Limb (tissue), 2 donors: Measurements from ENCODE around the gene RNASEH2A.

Source experiments
- DNase-seq, 2 donors: peaks; one replicate each; pipeline ENCODE4 v3.0.0-alpha.2; 2016; ENCODE audit errors: extremely low spot score in 2 of 2

The RNASEH2A gene

GRCh38 chr19:12782424-12783290 lies 23.7 kb upstream of the RNASEH2A start:
- peak; percentile 75 to 94 for DNase-seq

DNA sequence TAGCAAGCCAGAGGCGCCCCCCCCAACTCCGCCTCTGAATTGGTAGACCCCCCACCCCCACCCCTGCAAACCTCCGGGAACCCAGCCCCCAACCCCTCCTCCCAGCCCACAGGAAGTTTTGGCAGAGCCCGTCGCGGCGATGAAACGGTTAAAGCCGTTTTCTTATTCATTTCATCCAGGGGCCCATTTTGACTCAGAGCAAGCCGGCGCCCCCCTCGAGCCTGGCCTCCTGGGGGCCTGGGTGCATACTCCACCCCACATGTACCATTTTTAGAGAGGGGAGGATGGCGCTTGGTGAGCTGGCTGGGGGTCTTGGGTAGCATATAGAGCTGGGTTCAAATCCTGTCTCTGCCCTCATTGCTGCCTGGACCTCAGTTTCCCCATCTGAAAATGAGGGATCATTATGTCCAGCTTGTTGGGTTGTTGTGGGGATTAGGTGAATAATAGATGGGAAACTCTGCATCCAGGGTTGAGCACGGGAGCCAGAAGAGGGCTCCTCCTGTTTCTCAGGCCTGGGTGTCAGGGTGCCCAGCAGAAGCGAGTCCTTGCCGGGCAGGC lies 23.0 kb upstream of the RNASEH2A start:
- no peak for DNase-seq

- peak in 1 of 2 donors; percentile 34 for DNase-seq
Observed at GRCh38 chr19:12783849-12784393, 22.5 kb upstream of the RNASEH2A start.

- peak; percentile 2 to 34 for DNase-seq
Observed at GRCh38 chr19:12784394-12784870, 22.0 kb upstream of the RNASEH2A start.

GRCh38 chr19:12784871-12785430 lies 21.4 kb upstream of the RNASEH2A start:
- peak in 1 of 2 donors; percentile 40 for DNase-seq

- DNase-seq = no peak
Observed at GRCh38 chr19:12785431-12786031, 20.9 kb upstream of the RNASEH2A start.

- peak in 1 of 2 donors; percentile 2 for DNase-seq
Observed at GRCh38 chr19:12786141-12786870, 20.1 kb upstream of the RNASEH2A start.

DNA sequence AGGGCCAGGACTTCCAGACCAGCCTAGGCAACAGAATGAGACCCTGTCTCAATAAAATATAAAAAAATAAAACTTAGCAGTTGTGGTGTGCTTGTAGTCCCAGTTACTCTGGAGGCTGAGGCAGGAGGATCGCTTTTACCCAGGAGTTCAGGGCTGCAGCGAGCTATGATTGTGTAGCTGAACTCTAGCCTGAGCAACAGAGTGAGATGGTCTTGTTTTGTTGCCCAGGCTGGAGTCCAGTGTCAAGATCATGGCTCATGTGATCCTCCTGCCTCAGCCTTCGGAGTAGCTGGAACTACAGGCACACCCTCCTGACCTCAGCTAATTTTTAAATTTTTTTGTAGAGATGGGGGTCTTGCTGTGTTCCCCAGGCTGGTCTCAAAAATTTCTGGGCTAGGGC lies 19.4 kb upstream of the RNASEH2A start:
- no peak for DNase-seq

DNA sequence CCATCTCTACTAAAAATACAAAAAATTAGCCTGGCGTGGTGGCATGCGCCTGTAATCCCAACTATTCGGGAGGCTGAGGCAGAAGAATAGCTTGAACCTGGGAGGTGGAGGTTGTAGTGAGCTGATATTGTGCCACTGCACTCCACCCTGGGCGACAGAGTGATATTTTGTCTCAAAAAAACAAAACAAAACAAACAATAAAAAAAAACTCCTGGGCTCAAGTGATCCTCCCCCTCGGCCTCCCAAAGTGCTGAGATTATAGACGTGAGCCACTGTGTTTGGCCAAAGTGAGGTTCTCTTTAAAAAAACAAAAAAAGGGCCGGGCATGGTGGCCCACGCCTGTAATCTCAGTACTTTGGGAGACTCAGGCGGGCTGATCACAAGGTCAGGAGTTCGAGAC lies 18.9 kb upstream of the RNASEH2A start:
- DNase-seq = no peak

GRCh38 chr19:12788042-12788681 lies 18.2 kb upstream of the RNASEH2A start:
- DNase-seq = peak in 1 of 2 donors; percentile 59

GRCh38 chr19:12788682-12789097 lies 17.7 kb upstream of the RNASEH2A start:
- DNase-seq = peak; percentile 64 to 84

DNA sequence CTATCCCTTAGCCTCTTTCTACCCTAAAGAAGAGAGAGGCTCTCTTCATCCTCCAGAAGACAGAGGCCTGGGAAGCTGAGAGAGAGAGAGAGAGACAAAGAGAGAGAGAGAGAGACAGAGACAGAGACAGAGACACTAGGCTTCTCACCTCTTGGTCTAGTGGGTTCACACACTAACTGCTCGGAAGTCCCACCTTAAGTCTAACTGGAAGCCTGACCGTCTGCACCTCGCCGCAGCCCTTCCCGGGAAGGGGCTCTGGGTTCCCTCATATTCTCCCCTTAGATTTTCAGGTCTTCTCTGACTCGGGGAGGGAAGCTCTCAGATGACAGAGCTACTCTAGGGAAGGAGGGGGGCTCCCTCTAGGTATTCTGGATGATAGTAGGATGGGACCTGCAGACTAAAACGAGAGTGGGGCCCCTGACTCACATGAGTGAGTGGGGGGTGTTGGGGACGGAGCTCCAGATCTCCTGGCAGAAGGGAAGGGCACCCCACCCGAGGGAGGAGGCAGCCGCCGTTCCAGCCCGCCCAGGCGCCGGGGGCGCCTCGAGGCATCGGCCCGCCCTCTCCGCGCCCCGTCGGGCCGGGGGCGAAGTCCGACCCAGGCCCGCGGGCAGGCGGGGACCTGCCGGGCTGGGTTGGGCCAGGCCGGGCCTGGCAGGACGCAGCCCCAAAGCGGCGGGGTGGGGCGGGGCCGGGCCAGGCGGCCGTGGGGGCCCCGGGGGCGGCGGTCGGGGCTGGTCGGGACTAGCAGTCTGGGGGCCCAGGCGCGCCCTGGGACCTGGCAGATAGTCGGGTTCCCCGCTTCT lies 17.1 kb upstream of the RNASEH2A start:
- DNase-seq = no peak

- peak; percentile 92 to 96 for DNase-seq
Observed at GRCh38 chr19:12789904-12790619, 16.3 kb upstream of the RNASEH2A start.

GRCh38 chr19:12790628-12791344 lies 15.6 kb upstream of the RNASEH2A start:
- DNase-seq = peak; percentile 10 to 55

DNA sequence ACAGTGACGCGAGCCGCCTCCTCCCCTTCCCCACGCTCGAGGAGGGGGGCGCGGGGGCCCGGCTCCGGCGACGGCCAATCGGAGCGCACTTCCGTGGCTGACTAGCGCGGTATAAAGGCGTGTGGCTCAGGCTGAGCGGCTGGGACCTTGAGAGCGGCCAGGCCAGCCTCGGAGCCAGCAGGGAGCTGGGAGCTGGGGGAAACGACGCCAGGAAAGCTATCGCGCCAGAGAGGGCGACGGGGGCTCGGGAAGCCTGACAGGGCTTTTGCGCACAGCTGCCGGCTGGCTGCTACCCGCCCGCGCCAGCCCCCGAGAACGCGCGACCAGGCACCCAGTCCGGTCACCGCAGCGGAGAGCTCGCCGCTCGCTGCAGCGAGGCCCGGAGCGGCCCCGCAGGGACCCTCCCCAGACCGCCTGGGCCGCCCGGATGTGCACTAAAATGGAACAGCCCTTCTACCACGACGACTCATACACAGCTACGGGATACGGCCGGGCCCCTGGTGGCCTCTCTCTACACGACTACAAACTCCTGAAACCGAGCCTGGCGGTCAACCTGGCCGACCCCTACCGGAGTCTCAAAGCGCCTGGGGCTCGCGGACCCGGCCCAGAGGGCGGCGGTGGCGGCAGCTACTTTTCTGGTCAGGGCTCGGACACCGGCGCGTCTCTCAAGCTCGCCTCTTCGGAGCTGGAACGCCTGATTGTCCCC lies 14.9 kb upstream of the RNASEH2A start, which contains the start of gene JUNB:
Gene JUNB, plus strand, starts transcription at position 142 of the 706 bp plus-strand sequence. Its CDS starts 286 bp downstream, at position 428.
- peak; percentile 91 to 97 for DNase-seq

DNA sequence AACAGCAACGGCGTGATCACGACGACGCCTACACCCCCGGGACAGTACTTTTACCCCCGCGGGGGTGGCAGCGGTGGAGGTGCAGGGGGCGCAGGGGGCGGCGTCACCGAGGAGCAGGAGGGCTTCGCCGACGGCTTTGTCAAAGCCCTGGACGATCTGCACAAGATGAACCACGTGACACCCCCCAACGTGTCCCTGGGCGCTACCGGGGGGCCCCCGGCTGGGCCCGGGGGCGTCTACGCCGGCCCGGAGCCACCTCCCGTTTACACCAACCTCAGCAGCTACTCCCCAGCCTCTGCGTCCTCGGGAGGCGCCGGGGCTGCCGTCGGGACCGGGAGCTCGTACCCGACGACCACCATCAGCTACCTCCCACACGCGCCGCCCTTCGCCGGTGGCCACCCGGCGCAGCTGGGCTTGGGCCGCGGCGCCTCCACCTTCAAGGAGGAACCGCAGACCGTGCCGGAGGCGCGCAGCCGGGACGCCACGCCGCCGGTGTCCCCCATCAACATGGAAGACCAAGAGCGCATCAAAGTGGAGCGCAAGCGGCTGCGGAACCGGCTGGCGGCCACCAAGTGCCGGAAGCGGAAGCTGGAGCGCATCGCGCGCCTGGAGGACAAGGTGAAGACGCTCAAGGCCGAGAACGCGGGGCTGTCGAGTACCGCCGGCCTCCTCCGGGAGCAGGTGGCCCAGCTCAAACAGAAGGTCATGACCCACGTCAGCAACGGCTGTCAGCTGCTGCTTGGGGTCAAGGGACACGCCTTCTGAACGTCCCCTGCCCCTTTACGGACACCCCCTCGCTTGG lies 14.1 kb upstream of the RNASEH2A start:
- peak; percentile 30 to 75 for DNase-seq

GRCh38 chr19:12792853-12793289 lies 13.5 kb upstream of the RNASEH2A start:
- peak in 1 of 2 donors; percentile 57 for DNase-seq
